Endothelial cell of umbilical vein (primary cell): ENCODE results near the gene CCDC91. TPM values are rescaled to one million over a fixed set of nuclear protein-coding genes. Genes with fewer than 3 reads are reported as not detected.

Source experiments
- BruUV-seq: library from RNA; stranded (reverse); fragments of 400-500 nt; replicated peaks from 2 replicates; lab custom pipeline; 2021; lab: Mats Ljungman, UMichigan
- CTCF ChIA-PET: fragments of 300-600, 350-600 bp; sonication (Branson Sonifier 250); formaldehyde crosslinking; loops from one replicate; lab custom pipeline; 2021; ENCODE audit warnings: antibody characterized with exemption, inconsistent platforms; lab: Charles Lee
- POLR2A ChIA-PET: fragments of 300-600, 350-600 bp; sonication (Branson Sonifier 250); formaldehyde crosslinking; loops from one replicate; lab custom pipeline; 2021; ENCODE audit warnings: antibody characterized with exemption, inconsistent platforms; lab: Charles Lee
- DNase-seq: peaks from one replicate; pipeline ENCODE4 v3.0.0-alpha.2; 2011; ENCODE audit warnings: low read depth, low spot score
- FAIRE-seq: peaks from 2 replicates; lab custom pipeline; 2011; peaks lifted over from hg19 to GRCh38; lab: Jason Lieb, UNC
- H2AFZ ChIP-seq: 2 replicates; pipeline ENCODE4 v1.6.0; 2012; ENCODE audit warnings: low read depth, low read length, control low read depth, inconsistent platforms
- H3K27ac ChIP-seq: 2 replicates; pipeline ENCODE4 v1.5.1; 2011; ENCODE audit warnings: low read depth, mild to moderate bottlenecking, control low read depth, low read length, moderate library complexity; ENCODE audit not compliant: insufficient read depth
- H3K27me3 ChIP-seq, 2 experiments: 2 replicates each; pipeline versions ENCODE4 v1.6.0 to v1.6.1; 2011; ENCODE audit warnings: low read length in 2 of 2, mixed read lengths in 1 of 2; ENCODE audit not compliant: control insufficient read depth in 2 of 2, insufficient read depth in 2 of 2
- H3K36me3 ChIP-seq, 2 experiments: 2 replicates in 1 of 2; 3 replicates in 1 of 2; pipeline ENCODE4 v1.5.1; 2011; ENCODE audit warnings: low read length in 2 of 2, mild to moderate bottlenecking in 1 of 2, moderate library complexity in 1 of 2; ENCODE audit not compliant: control insufficient read depth in 2 of 2, insufficient read depth in 2 of 2; ENCODE audit errors: extremely low read depth in 1 of 2
- H3K4me1 ChIP-seq: 3 replicates; pipeline ENCODE4 v1.5.1; 2011; ENCODE audit warnings: mild to moderate bottlenecking, low read length; ENCODE audit not compliant: control insufficient read depth, insufficient read depth; ENCODE audit errors: extremely low read depth
- H3K4me2 ChIP-seq: 2 replicates; pipeline ENCODE4 v1.6.1; 2011; ENCODE audit warnings: low read length, control low read depth, mixed read lengths; ENCODE audit not compliant: insufficient read depth
- H3K4me3 ChIP-seq, 3 experiments: fragments of 200-600 bp in 1 of 3; sonication (generic), shearing (Covaris generic) in 1 of 3; replicated peaks in 1 of 3; 2 replicates each; pipeline ENCODE4 v1.5.1; 2011 to 2016; ENCODE audit warnings: control low read depth in 3 of 3, low read length in 3 of 3, mild to moderate bottlenecking in 2 of 3, inconsistent platforms in 1 of 3, low read depth in 1 of 3, moderate library complexity in 1 of 3; ENCODE audit not compliant: insufficient read depth in 1 of 3
- H3K79me2 ChIP-seq: 2 replicates; pipeline ENCODE4 v1.6.0; 2012; ENCODE audit warnings: low read length, inconsistent platforms; ENCODE audit not compliant: control insufficient read depth, insufficient read depth
- H3K9ac ChIP-seq: replicated peaks from 2 replicates; pipeline ENCODE3; 2011; ENCODE audit warnings: low read length, control low read depth; ENCODE audit not compliant: insufficient read depth; ENCODE audit errors: extremely low read depth
- H3K9me1 ChIP-seq: replicated peaks from 3 replicates; pipeline ENCODE4 v1.6.0; 2011; ENCODE audit warnings: mild to moderate bottlenecking, low read length; ENCODE audit not compliant: control insufficient read depth, insufficient read depth; ENCODE audit errors: extremely low read depth
- H3K9me3 ChIP-seq: replicated peaks from 2 replicates; pipeline ENCODE4 v1.5.1; 2012; ENCODE audit warnings: low read length, inconsistent platforms; ENCODE audit not compliant: control insufficient read depth, insufficient read depth
- H4K20me1 ChIP-seq: replicated peaks from 2 replicates; pipeline ENCODE3; 2011; ENCODE audit warnings: mild to moderate bottlenecking, low read length; ENCODE audit not compliant: control insufficient read depth, insufficient read depth; ENCODE audit errors: extremely low read depth
- CTCF ChIP-seq, 2 donors: IDR thresholded peaks; 1 replicate in 1 of 2; 2 replicates in 1 of 2; pipeline ENCODE4 v1.5.1; 2011; ENCODE audit warnings: low read length in 2 of 2, mild to moderate bottlenecking in 2 of 2, moderate library complexity in 2 of 2, control low read depth in 1 of 2, inconsistent platforms in 1 of 2, low read depth in 1 of 2; ENCODE audit not compliant: insufficient read depth in 1 of 2; ENCODE audit errors: extremely low read depth in 1 of 2
- EZH2 ChIP-seq: IDR thresholded peaks from 2 replicates; pipeline ENCODE4 v1.6.1; 2012; ENCODE audit warnings: borderline replicate concordance, low read depth, mild to moderate bottlenecking, moderate library complexity, low read length, inconsistent platforms; ENCODE audit not compliant: severe bottlenecking
- FOS ChIP-seq: IDR thresholded peaks from 2 replicates; pipeline ENCODE4 v1.6.1; 2011; ENCODE audit warnings: mild to moderate bottlenecking, low read length, moderate library complexity, borderline replicate concordance; ENCODE audit not compliant: insufficient read depth
- GATA2 ChIP-seq: IDR thresholded peaks from 2 replicates; pipeline ENCODE4 v1.7.0; 2011; ENCODE audit warnings: low read depth, mild to moderate bottlenecking, moderate library complexity, mixed read lengths, low read length; ENCODE audit not compliant: insufficient read length, insufficient read depth
- JUN ChIP-seq: IDR thresholded peaks from 2 replicates; pipeline ENCODE4 v1.6.1; 2011; ENCODE audit warnings: borderline replicate concordance, low read depth; ENCODE audit not compliant: insufficient read length, insufficient read depth
- MAX ChIP-seq: IDR thresholded peaks from 2 replicates; pipeline ENCODE4 v1.6.1; 2011; ENCODE audit not compliant: insufficient read depth, insufficient read length
- MYC ChIP-seq: IDR thresholded peaks from one replicate; pipeline ENCODE4 v1.6.1; 2011; ENCODE audit warnings: mild to moderate bottlenecking, low read depth, low read length
- POLR2A ChIP-seq: IDR thresholded peaks from 2 replicates; pipeline ENCODE4 v1.6.1; 2012; ENCODE audit warnings: low read depth, mild to moderate bottlenecking, control low read depth, low read length
- POLR2AphosphoS5 ChIP-seq: IDR thresholded peaks from 2 replicates; pipeline ENCODE4 v1.6.1; 2012; ENCODE audit warnings: low read depth, mild to moderate bottlenecking, control low read depth, low read length, moderate library complexity; ENCODE audit not compliant: insufficient read depth
- dilution Hi-C: fragments of 300-500 bp; cut with MboI; formaldehyde crosslinking; loops from one replicate; pipeline ENCODE4 v1.15.0; 2019; ENCODE audit warnings: low sequenced_read_pairs; ENCODE audit not compliant: extremely low pct_ligation_motif_present
- intact Hi-C: fragments of 100-400 bp; cut with micrococcal nuclease; formaldehyde crosslinking; loops from one replicate; pipeline ENCODE4 v1.10.0; 2022
- polyA plus RNA-seq, 4 experiments: library from polyadenylated mRNA; depleted of rRNA in 3 of 4; stranded (reverse) in 3 of 4; unstranded in 1 of 4; fragments of >200 nt; gene quantifications; 2 replicates each; pipeline versions ENCODE4 v1.2.1 to v1.2.3, GENCODE V29; 2011 to 2012; ENCODE audit warnings: missing spikeins in 1 of 4
- total RNA-seq: library from RNA; stranded (reverse); gene quantifications from 2 replicates; pipeline ENCODE4 v1.2.3, GENCODE V29; 2021

CCDC91 gene
- total and polyA plus RNA-seq, 2 donors (not counting 3 experiments of a cell fraction or from before 2014, with no cell fraction given): 3.8 to 10.5 TPM

GRCh38 chr12:28500373-28501024 lies 310.2 kb downstream of the CCDC91 start:
- no peaks in the 10 kb centered on the region for H3K27me3 ChIP-seq
- H3K36me3 ChIP-seq: no peaks in the 10 kb centered on the region
- no peaks in the 10 kb centered on the region for H3K79me2 ChIP-seq
- H3K4me1 ChIP-seq: peaks cover 7% of the 10 kb centered on the region
- no TSS peak for BruUV-seq
- FAIRE-seq (no peak), DNase-seq (no peak)
- H3K27ac ChIP-seq: no peak overlapping the region
- H3K9ac ChIP-seq: no peak overlapping the region
- dilution Hi-C loops: no loop called here
- no peak overlapping the region for H3K4me2 ChIP-seq
- ChIA-PET POLR2A (no interaction called here), CTCF (no interaction called here)
- no peak overlapping the region for H2AFZ ChIP-seq
- TF ChIP-seq MAX (no peak), FOS (peak; percentile 40), POLR2AphosphoS5 (no peak), JUN (no peak)
- intact Hi-C loops: no loop called here
- no peaks in the 10 kb centered on the region for H3K9me3 ChIP-seq
- no peak overlapping the region for H3K4me3 ChIP-seq
- no peaks in the 10 kb centered on the region for H3K9me1 ChIP-seq
- H4K20me1 ChIP-seq: no peaks in the 10 kb centered on the region

GRCh38 chr12:28506271-28506670 lies 316.0 kb downstream of the CCDC91 start:
- H3K36me3 ChIP-seq: no peaks in the 10 kb centered on the region
- H3K9ac ChIP-seq: no peak overlapping the region
- no peak overlapping the region for H3K4me2 ChIP-seq
- no peak overlapping the region for H2AFZ ChIP-seq
- H4K20me1 ChIP-seq: no peaks in the 10 kb centered on the region
- no peak for DNase-seq
- TF ChIP-seq CTCF (IDR thresholded peaks at IDR 0.05; ENCODE audit: extremely low read depth in 1 of 2, insufficient read depth in 1 of 2, low read depth in 1 of 2, low read length in 2 of 2) (no peak), MYC (no peak), JUN (no peak), GATA2 (no peak), MAX (no peak), EZH2 (no peak), FOS (no peak), POLR2A (no peak), POLR2AphosphoS5 (no peak)
- H3K27ac ChIP-seq: no peak overlapping the region
- H3K27me3 ChIP-seq: no peaks in the 10 kb centered on the region
- H3K79me2 ChIP-seq: no peaks in the 10 kb centered on the region
- CTCF ChIA-PET: interaction anchor here (0.6 kb wide), 1 partner anchor 979 kb away, joined by 4 read pairs; no protein-coding TSS in a partner anchor
- intact Hi-C loops: no loop called here
- FAIRE-seq: no peak
- H3K9me3 ChIP-seq: no peaks in the 10 kb centered on the region
- H3K4me1 ChIP-seq: no peaks in the 10 kb centered on the region
- no peaks in the 10 kb centered on the region for H3K9me1 ChIP-seq
- no TSS peak for BruUV-seq
- POLR2A ChIA-PET: no interaction called here
- dilution Hi-C loops: no loop called here
- H3K4me3 ChIP-seq: no peak overlapping the region
